Cardiac fibroblast (primary cell): ENCODE measurements around the gene PEBP1.

Source experiments
- DNase-seq, 2 donors: peaks; one replicate each; pipeline versions ENCODE4 v3.0.0 to v3.0.0-alpha.2; 2010; ENCODE audit warnings: low read depth in 2 of 2
- H3K4me3 ChIP-seq, 2 donors: replicated peaks in 1 of 2; 1 replicate in 1 of 2; 2 replicates in 1 of 2; pipeline ENCODE4 v1.5.1; 2011; ENCODE audit warnings: low read depth in 2 of 2, low read length in 2 of 2, mild to moderate bottlenecking in 2 of 2, moderate library complexity in 1 of 2
- TF ChIP-seq, protein P1 (sequence below): IDR thresholded peaks from one replicate; pipeline ENCODE4 v1.5.1; 2011; ENCODE audit warnings: low read depth, mild to moderate bottlenecking, low read length, inconsistent platforms

The PEBP1 gene

GRCh38 chr12:118109088-118109487, 26.8 kb upstream of the PEBP1 start:
- TF ChIP-seq, protein P1, sequence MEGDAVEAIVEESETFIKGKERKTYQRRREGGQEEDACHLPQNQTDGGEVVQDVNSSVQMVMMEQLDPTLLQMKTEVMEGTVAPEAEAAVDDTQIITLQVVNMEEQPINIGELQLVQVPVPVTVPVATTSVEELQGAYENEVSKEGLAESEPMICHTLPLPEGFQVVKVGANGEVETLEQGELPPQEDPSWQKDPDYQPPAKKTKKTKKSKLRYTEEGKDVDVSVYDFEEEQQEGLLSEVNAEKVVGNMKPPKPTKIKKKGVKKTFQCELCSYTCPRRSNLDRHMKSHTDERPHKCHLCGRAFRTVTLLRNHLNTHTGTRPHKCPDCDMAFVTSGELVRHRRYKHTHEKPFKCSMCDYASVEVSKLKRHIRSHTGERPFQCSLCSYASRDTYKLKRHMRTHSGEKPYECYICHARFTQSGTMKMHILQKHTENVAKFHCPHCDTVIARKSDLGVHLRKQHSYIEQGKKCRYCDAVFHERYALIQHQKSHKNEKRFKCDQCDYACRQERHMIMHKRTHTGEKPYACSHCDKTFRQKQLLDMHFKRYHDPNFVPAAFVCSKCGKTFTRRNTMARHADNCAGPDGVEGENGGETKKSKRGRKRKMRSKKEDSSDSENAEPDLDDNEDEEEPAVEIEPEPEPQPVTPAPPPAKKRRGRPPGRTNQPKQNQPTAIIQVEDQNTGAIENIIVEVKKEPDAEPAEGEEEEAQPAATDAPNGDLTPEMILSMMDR = no peak
- no peak for DNase-seq

GRCh38 chr12:118119449-118119879, 16.5 kb upstream of the PEBP1 start:
- TF ChIP-seq, protein P1 = peak; percentile 5
- H3K4me3 ChIP-seq = no peak overlapping the region
- DNase-seq = no peak

More at GRCh38 chr12:118109088-118109487, 26.8 kb upstream of the PEBP1 start:
- no peak overlapping the region for H3K4me3 ChIP-seq

- no peak overlapping the region for H3K4me3 ChIP-seq
- peak; percentile 78 for DNase-seq
- TF ChIP-seq, protein P1 = peak; percentile 54
Measured at GRCh38 chr12:118120579-118121363, 15.2 kb upstream of the PEBP1 start.

- no peak overlapping the region for H3K4me3 ChIP-seq
- TF ChIP-seq, protein P1 = no peak
- no peak for DNase-seq
Measured at GRCh38 chr12:118122264-118122663, 13.7 kb upstream of the PEBP1 start.

DNA sequence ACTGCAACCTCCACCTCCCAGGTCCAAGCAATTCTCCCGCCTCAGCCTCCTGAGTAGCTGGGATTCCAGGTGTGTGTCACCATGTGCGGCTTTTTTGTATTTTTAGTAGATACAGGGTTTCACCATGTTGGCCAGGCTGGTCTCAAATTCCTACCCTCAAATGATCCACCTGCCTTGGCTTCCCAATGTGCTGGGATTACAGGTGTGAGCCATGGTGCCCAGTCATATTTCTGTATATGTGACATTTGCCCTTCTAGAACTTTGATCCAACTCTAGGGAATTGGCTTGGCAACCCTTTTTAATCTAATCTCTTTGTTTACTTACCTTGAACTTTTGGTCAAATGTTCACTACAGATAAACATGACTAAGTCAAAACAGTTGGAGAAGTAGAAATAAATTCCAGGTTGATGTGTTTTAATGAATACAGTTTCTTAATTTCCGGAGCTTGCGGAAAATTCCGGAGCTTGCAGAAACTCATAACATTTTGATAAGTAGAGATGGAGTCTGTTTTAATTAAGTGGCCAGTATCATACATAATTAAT, 11.5 kb upstream of the PEBP1 start:
- no peak for DNase-seq
- no peak overlapping the region for H3K4me3 ChIP-seq
- TF ChIP-seq, protein P1 = no peak

DNA sequence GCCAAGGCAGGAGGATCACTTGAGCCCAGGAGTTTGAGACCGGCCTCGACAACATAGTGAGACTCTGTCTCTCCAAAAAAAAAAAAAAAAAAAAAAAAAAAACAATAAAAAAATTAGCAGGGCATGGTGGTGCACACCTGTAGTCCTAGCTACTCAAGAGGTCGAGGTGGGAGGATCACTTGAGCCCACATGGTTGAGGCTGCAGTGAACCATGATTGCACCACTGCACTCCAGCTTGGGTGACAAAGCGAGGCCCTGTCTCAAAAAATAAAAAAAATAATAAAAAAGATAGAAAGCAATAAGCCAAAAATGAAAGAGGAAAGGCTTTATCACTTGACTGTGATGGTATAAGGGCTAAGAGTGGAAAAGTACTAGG, 10.2 kb upstream of the PEBP1 start:
- TF ChIP-seq, protein P1 = no peak
- no peak for DNase-seq
- no peak overlapping the region for H3K4me3 ChIP-seq
